GM12878 (cell line): ENCODE measurements around the gene SLC38A1. TPM values are rescaled to one million over a fixed set of nuclear protein-coding genes. Genes with fewer than 3 reads are reported as not detected.
A peak's percentile ranks its signal among the peaks of the same experiment; 100 is the strongest.

Experiments
- FOS ChIP-seq: IDR thresholded peaks from 3 replicates; pipeline ENCODE4 v1.6.1; 2011; ENCODE audit warnings: borderline replicate concordance; ENCODE audit not compliant: insufficient read length; ENCODE audit errors: extremely low read depth
- FOXK2 ChIP-seq: fragments of 450-650 bp; IDR thresholded peaks from 2 replicates; pipeline ENCODE4 v1.6.1; 2017; ENCODE audit warnings: mild to moderate bottlenecking, moderate library complexity
- IKZF1 ChIP-seq: fragments of 450-650 bp; conservative IDR thresholded peaks from 2 replicates; pipeline ENCODE4 v1.6.1; 2017; ENCODE audit warnings: antibody characterized with exemption, mild to moderate bottlenecking
- PAX5 ChIP-seq: IDR thresholded peaks from 2 replicates; pipeline ENCODE4 v1.6.1; 2011; ENCODE audit warnings: low read depth, low read length, borderline replicate concordance
- polyA plus RNA-seq, 11 experiments: library from polyadenylated mRNA; depleted of rRNA in 4 of 11; unstranded in 6 of 11; stranded (reverse) in 5 of 11; fragments of >200 nt; fragmentation: Nextera tagmentation in 4 of 11; fragmentation: Illumina TruSeq in 1 of 11; extraction: Ambion mirVana in 4 of 11; extraction: Trizol in 1 of 11; gene quantifications; 1 replicate in 1 of 11; 2 replicates in 10 of 11; pipeline versions ENCODE4 v1.2.1 to v1.2.3, GENCODE V29; 2011 to 2016; ENCODE audit warnings: inconsistent platforms in 2 of 11, missing spikeins in 2 of 11, low read depth in 1 of 11
- total RNA-seq, 4 experiments: library from RNA; depleted of rRNA in 3 of 4; stranded (reverse); fragments of >200 nt in 3 of 4; fragmentation: Illumina TruSeq in 1 of 4; extraction: Trizol in 1 of 4; gene quantifications; 2 replicates each; pipeline versions ENCODE4 v1.2.1 to v1.2.3, GENCODE V29; 2013 to 2021
- TF ChIP-seq, protein P1 (sequence below): IDR thresholded peaks from 2 replicates; pipeline ENCODE4 v1.6.1; 2012; ENCODE audit warnings: improper control_type of control experiment, low read depth, low read length; ENCODE audit not compliant: insufficient replicate concordance
- TF ChIP-seq, protein P2 (sequence below): IDR thresholded peaks from 2 replicates; pipeline ENCODE4 v1.6.1; 2012; ENCODE audit warnings: low read depth, low read length, improper control_type of control experiment

Gene SLC38A1
- total and polyA plus RNA-seq, 10 of the 15 experiments (the other 5 are each of a cell fraction or from before 2014, with no cell fraction given), result 38.1 to 191 (median 144) TPM

DNA sequence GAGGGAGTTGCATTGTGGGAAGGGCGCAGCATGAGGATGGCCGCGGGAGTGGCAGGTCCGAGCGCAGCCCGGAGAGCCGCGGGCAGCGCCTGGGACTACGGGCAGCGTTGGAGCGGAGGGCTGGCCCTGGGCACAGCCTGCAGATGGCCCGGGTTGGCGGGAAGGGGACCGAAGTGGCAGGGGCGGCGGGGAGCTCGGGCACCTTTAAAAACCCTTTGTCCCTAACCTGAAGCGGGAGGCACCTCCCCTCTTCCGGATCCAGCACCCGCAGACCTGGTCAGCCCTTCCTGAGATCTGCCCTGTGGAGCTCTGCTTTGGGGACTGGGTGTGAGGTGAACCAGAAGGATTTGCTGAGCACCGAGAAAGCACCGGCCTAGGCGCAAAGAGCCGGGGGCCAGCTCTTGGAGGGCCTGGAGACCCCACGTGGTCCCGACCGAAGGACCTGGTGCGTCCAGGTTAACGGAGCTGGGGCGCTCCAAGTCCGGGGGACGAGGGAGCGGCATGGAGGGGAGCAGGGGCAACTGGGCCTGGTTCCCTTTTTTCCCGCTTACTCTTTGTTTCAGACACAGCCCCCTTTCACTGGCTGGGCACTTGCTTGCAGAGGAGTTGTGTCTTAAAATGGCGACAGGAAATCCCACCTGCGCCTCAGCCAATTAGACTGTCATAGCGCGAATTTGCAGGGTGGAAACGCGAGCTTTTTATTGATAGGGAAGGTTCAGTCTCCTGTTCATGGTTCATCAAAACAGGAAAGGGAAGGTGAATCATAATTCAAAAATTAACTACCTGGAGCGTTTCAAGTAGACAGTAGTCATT, 792 bp upstream of the SLC38A1 start (continued):
- no peak; the same call in 1 of the 2 replicates for TF ChIP-seq IKZF1
- no peak for TF ChIP-seq FOS
- TF ChIP-seq, protein P1, sequence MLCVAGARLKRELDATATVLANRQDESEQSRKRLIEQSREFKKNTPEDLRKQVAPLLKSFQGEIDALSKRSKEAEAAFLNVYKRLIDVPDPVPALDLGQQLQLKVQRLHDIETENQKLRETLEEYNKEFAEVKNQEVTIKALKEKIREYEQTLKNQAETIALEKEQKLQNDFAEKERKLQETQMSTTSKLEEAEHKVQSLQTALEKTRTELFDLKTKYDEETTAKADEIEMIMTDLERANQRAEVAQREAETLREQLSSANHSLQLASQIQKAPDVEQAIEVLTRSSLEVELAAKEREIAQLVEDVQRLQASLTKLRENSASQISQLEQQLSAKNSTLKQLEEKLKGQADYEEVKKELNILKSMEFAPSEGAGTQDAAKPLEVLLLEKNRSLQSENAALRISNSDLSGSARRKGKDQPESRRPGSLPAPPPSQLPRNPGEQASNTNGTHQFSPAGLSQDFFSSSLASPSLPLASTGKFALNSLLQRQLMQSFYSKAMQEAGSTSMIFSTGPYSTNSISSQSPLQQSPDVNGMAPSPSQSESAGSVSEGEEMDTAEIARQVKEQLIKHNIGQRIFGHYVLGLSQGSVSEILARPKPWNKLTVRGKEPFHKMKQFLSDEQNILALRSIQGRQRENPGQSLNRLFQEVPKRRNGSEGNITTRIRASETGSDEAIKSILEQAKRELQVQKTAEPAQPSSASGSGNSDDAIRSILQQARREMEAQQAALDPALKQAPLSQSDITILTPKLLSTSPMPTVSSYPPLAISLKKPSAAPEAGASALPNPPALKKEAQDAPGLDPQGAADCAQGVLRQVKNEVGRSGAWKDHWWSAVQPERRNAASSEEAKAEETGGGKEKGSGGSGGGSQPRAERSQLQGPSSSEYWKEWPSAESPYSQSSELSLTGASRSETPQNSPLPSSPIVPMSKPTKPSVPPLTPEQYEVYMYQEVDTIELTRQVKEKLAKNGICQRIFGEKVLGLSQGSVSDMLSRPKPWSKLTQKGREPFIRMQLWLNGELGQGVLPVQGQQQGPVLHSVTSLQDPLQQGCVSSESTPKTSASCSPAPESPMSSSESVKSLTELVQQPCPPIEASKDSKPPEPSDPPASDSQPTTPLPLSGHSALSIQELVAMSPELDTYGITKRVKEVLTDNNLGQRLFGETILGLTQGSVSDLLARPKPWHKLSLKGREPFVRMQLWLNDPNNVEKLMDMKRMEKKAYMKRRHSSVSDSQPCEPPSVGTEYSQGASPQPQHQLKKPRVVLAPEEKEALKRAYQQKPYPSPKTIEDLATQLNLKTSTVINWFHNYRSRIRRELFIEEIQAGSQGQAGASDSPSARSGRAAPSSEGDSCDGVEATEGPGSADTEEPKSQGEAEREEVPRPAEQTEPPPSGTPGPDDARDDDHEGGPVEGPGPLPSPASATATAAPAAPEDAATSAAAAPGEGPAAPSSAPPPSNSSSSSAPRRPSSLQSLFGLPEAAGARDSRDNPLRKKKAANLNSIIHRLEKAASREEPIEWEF, result no peak
- no peak for TF ChIP-seq PAX5
- TF ChIP-seq, protein P2, sequence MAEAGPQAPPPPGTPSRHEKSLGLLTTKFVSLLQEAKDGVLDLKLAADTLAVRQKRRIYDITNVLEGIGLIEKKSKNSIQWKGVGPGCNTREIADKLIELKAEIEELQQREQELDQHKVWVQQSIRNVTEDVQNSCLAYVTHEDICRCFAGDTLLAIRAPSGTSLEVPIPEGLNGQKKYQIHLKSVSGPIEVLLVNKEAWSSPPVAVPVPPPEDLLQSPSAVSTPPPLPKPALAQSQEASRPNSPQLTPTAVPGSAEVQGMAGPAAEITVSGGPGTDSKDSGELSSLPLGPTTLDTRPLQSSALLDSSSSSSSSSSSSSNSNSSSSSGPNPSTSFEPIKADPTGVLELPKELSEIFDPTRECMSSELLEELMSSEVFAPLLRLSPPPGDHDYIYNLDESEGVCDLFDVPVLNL, result 0 out of 2 replicates have a peak, but pooled peaks have one; percentile 65
- TF ChIP-seq FOXK2, result no peak
